Astrocyte (in vitro differentiated cells and primary cell): Measurements from ENCODE around the gene ENTPD8. TPM values are rescaled to one million over a fixed set of nuclear protein-coding genes. Genes with fewer than 3 reads are reported as not detected.

Experiments used
- DNase-seq: peaks from one replicate; pipeline ENCODE4 v3.0.0-alpha.2; 2010; ENCODE audit warnings: low read depth
- FAIRE-seq: peaks from 2 replicates; lab custom pipeline; 2011; peaks lifted over from hg19 to GRCh38; lab: Jason Lieb, UNC
- H2AFZ ChIP-seq: 2 replicates; pipeline ENCODE4 v1.6.0; 2012; ENCODE audit warnings: low read depth, low read length, inconsistent platforms
- H3K27ac ChIP-seq: 2 replicates; pipeline ENCODE4 v1.5.1; 2011; ENCODE audit warnings: low read depth, low read length, inconsistent platforms
- H3K27me3 ChIP-seq: 2 replicates; pipeline ENCODE4 v1.6.0; 2011; ENCODE audit warnings: low read length, inconsistent platforms; ENCODE audit not compliant: insufficient read depth
- H3K36me3 ChIP-seq: 2 replicates; pipeline ENCODE4 v1.5.1; 2011; ENCODE audit warnings: low read length, inconsistent platforms; ENCODE audit not compliant: insufficient read depth
- H3K4me1 ChIP-seq: 2 replicates; pipeline ENCODE4 v1.5.1; 2011; ENCODE audit warnings: low read length, inconsistent platforms; ENCODE audit not compliant: insufficient read depth
- H3K4me2 ChIP-seq: 2 replicates; pipeline ENCODE4 v1.6.0; 2012; ENCODE audit warnings: low read length, inconsistent platforms
- H3K4me3 ChIP-seq: 2 replicates; pipeline ENCODE4 v1.5.1; 2011; ENCODE audit warnings: low read depth, mild to moderate bottlenecking, low read length, inconsistent platforms; ENCODE audit not compliant: insufficient read depth
- H3K79me2 ChIP-seq: 2 replicates; pipeline ENCODE4 v1.6.0; 2012; ENCODE audit warnings: mild to moderate bottlenecking, low read length, inconsistent platforms; ENCODE audit not compliant: insufficient read depth
- H3K9ac ChIP-seq: 2 replicates; pipeline ENCODE4 v1.6.0; 2012; ENCODE audit warnings: mild to moderate bottlenecking, low read length, inconsistent platforms
- H3K9me3 ChIP-seq: 2 replicates; pipeline ENCODE4 v1.5.1; 2012; ENCODE audit warnings: low read depth, mild to moderate bottlenecking, low read length, inconsistent platforms; ENCODE audit not compliant: insufficient read depth
- H4K20me1 ChIP-seq: 2 replicates; pipeline ENCODE4 v1.6.0; 2012; ENCODE audit warnings: low read length, inconsistent platforms; ENCODE audit not compliant: insufficient read depth
- H3K27ac Mint-ChIP-seq: one replicate; pipeline ENCODE4 v1.8.0; 2021; ENCODE audit warnings: mild to moderate bottlenecking, mixed read lengths; ENCODE audit not compliant: unreplicated experiment
- H3K27me3 Mint-ChIP-seq: one replicate; pipeline ENCODE4 v1.8.0; 2021; ENCODE audit warnings: low read depth, mixed read lengths; ENCODE audit not compliant: unreplicated experiment
- H3K36me3 Mint-ChIP-seq: one replicate; pipeline ENCODE4 v1.8.0; 2021; ENCODE audit warnings: low read depth, mixed read lengths; ENCODE audit not compliant: unreplicated experiment
- H3K4me1 Mint-ChIP-seq: one replicate; pipeline ENCODE4 v1.8.0; 2021; ENCODE audit warnings: low read depth, mixed read lengths; ENCODE audit not compliant: unreplicated experiment
- H3K4me3 Mint-ChIP-seq: one replicate; pipeline ENCODE4 v1.8.0; 2021; ENCODE audit warnings: mild to moderate bottlenecking, moderate library complexity, mixed read lengths; ENCODE audit not compliant: unreplicated experiment
- H3K9me3 Mint-ChIP-seq: one replicate; pipeline ENCODE4 v1.8.0; 2021; ENCODE audit warnings: mild to moderate bottlenecking, mixed read lengths; ENCODE audit not compliant: unreplicated experiment
- CTCF ChIP-seq: IDR thresholded peaks from 2 replicates; pipeline ENCODE4 v1.5.1; 2011; ENCODE audit warnings: low read depth, mild to moderate bottlenecking, inconsistent platforms, low read length, moderate library complexity; ENCODE audit not compliant: insufficient read depth
- EZH2 ChIP-seq: IDR thresholded peaks from 2 replicates; pipeline ENCODE4 v1.6.1; 2012; ENCODE audit warnings: mild to moderate bottlenecking, low read length, inconsistent platforms; ENCODE audit not compliant: insufficient read depth
- total RNA-seq: library from RNA; stranded (reverse); gene quantifications from 2 replicates; pipeline ENCODE4 v1.2.1, GENCODE V29; 2021

The ENTPD8 gene
- total RNA-seq, 1 donor from 2014 or later: 0.11 TPM

DNA sequence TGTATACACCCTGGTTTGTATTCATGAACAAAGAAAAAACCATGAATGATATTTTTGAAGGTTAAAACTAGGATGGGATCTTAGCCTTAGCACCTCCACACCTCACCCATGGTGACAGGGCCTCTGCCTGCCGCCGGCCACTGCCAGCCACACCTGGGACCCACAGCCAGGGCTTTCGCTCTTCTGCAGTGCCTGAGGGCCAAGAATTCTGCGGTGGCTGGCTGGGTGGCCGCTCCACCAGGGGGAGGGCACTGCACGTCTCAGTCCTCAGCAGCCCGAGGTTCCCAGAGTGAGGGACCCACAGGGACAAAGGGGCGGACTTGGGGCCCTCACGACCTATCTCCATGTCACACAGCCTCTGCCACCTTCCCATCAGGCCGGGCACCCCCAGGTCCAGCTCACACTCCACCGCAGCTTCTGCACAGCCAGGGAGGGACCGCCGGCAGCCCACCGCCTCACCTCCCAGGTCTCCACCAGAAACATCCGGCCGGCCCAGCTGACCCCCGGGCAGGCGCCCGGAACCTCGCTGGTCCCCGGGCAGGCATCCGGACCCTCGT is 25.1 kb downstream of the ENTPD8 start:
- no peak for TF ChIP-seq EZH2
- no peak for TF ChIP-seq CTCF
- H3K27ac Mint-ChIP-seq: no peak overlapping the region
- peaks cover 10% of the 10 kb centered on the region for H3K4me1 Mint-ChIP-seq
- H3K4me1 ChIP-seq: peaks cover 16% of the 10 kb centered on the region
- no peak overlapping the region for H3K9ac ChIP-seq
- peaks cover 11% of the 10 kb centered on the region for H3K79me2 ChIP-seq
- DNase-seq (no peak), FAIRE-seq (no peak)
- H3K9me3 Mint-ChIP-seq: no peaks in the 10 kb centered on the region
- H2AFZ ChIP-seq: no peak overlapping the region
- H3K9me3 ChIP-seq: no peaks in the 10 kb centered on the region
- H3K27me3 Mint-ChIP-seq: no peaks in the 10 kb centered on the region
- H3K4me3 Mint-ChIP-seq: no peak overlapping the region
- H3K4me3 ChIP-seq: no peak overlapping the region
- H4K20me1 ChIP-seq: peaks cover 6% of the 10 kb centered on the region
- H3K4me2 ChIP-seq: no peak overlapping the region
- no peak overlapping the region for H3K27ac ChIP-seq
- no peaks in the 10 kb centered on the region for H3K27me3 ChIP-seq
- H3K36me3 ChIP-seq: no peaks in the 10 kb centered on the region
- H3K36me3 Mint-ChIP-seq: no peaks in the 10 kb centered on the region

- H4K20me1 ChIP-seq: peaks cover 6% of the 10 kb centered on the region
- peaks cover 23% of the 10 kb centered on the region for H3K4me1 ChIP-seq
- H3K9me3 ChIP-seq: no peaks in the 10 kb centered on the region
- Mint-ChIP-seq H3K27ac (no peak overlapping the region), H3K9me3 (no peaks in the 10 kb centered on the region), H3K4me3 (no peak overlapping the region), H3K27me3 (no peaks in the 10 kb centered on the region), H3K36me3 (no peaks in the 10 kb centered on the region), H3K4me1 (peaks cover 10% of the 10 kb centered on the region)
- FAIRE-seq: no peak
- no peak overlapping the region for H3K27ac ChIP-seq
- DNase-seq: no peak
- H2AFZ ChIP-seq: no peak overlapping the region
- TF ChIP-seq EZH2 (no peak), CTCF (no peak)
- H3K27me3 ChIP-seq: no peaks in the 10 kb centered on the region
- no peak overlapping the region for H3K4me2 ChIP-seq
- peaks cover 6% of the 10 kb centered on the region for H3K79me2 ChIP-seq
- no peaks in the 10 kb centered on the region for H3K36me3 ChIP-seq
- no peak overlapping the region for H3K4me3 ChIP-seq
- H3K9ac ChIP-seq: no peak overlapping the region
Measured at GRCh38 chr9:137415451-137415850, 25.7 kb downstream of the ENTPD8 start.

- Histone ChIP-seq H3K27me3 (no peaks in the 10 kb centered on the region), H4K20me1 (peaks cover 10% of the 10 kb centered on the region), H3K79me2 (peaks cover 6% of the 10 kb centered on the region), H3K4me2 (peak overlapping the region; percentile 80), H3K4me1 (peaks cover 28% of the 10 kb centered on the region), H3K9me3 (no peaks in the 10 kb centered on the region), H2AFZ (no peak overlapping the region), H3K36me3 (no peaks in the 10 kb centered on the region), H3K4me3 (no peak overlapping the region), H3K9ac (no peak overlapping the region), H3K27ac (peak overlapping the region; percentile 47)
- Mint-ChIP-seq H3K27ac (no peak overlapping the region), H3K36me3 (no peaks in the 10 kb centered on the region), H3K27me3 (no peaks in the 10 kb centered on the region), H3K9me3 (no peaks in the 10 kb centered on the region), H3K4me1 (peaks cover 12% of the 10 kb centered on the region), H3K4me3 (no peak overlapping the region)
- TF ChIP-seq EZH2 (no peak), CTCF (no peak)
- no peak for FAIRE-seq
- DNase-seq: no peak
Measured at GRCh38 chr9:137412431-137412830, 28.7 kb downstream of the ENTPD8 start.
